ENCODE results near the gene USP21. TPM values are rescaled to one million over a fixed set of nuclear protein-coding genes. Genes with fewer than 3 reads are reported as not detected.

USP21 gene
- total and polyA plus RNA-seq, 2 of the 13 experiments (the other 11 are each of a cell fraction or from before 2014, with no cell fraction given) = 10.1 to 33.1 TPM

DNA sequence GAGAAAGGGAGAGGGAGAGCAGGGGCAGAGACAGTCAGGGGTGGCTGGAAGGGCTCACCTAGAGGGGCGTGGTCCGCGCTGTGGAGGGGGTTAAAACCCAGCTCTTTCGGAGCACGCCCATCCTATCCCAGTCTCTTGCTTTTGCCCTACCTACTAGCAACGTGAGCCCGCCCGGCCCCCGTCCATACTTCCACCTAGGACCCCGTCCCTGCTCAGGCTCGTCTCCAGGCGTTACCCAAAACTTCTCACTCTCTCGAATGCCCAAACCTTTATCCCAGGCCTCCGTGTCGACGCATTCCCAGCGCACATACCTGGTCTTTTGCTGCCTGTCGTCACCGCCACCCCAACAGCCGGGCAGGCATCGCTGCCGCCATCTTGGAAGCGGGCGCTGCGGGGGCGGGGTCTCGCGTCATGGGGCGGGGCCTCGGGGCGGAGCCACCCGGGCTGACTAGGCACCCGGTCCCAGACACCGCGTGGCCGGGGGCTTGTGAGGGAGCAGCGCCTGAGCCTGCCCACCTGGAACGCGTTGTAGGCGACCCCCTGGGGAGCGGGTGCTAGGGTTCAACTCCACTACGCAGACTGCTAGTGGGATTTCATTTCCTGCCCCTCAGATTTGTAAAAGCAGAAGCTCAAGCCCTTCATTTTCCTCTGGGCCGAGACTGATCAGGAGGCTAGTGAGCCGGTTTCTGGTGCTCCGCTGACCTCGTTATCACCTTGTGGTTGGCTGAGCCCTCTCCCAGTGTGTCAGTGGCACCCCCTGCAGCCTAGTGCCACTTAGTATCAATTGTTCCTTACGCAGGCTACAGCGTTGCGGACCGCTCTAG, 18.0 kb downstream of the USP21 start, which contains the start of gene B4GALT3 (continued):
- TF ChIP-seq ZNF782 (CRISPR knock-in tag; IDR thresholded peaks at IDR 0.05; ENCODE audit: borderline replicate concordance) = peak; percentile 87; the same call in 1 of the 2 replicates
- TF ChIP-seq ZNF253 (CRISPR knock-in tag; IDR thresholded peaks at IDR 0.05; ENCODE audit: borderline replicate concordance) = 0 out of 2 replicates have a peak, but pooled peaks have one; percentile 42
- TF ChIP-seq ZNF619 (CRISPR knock-in tag; IDR thresholded peaks at IDR 0.05) = no peak
- TF ChIP-seq REXO4 (CRISPR knock-in tag; IDR thresholded peaks at IDR 0.05; ENCODE audit: borderline replicate concordance) = no peak
- peak; percentile 75 for TF ChIP-seq MED8 (CRISPR knock-in tag; IDR thresholded peaks at IDR 0.05; ENCODE audit: insufficient replicate concordance)
- TF ChIP-seq, protein P1, sequence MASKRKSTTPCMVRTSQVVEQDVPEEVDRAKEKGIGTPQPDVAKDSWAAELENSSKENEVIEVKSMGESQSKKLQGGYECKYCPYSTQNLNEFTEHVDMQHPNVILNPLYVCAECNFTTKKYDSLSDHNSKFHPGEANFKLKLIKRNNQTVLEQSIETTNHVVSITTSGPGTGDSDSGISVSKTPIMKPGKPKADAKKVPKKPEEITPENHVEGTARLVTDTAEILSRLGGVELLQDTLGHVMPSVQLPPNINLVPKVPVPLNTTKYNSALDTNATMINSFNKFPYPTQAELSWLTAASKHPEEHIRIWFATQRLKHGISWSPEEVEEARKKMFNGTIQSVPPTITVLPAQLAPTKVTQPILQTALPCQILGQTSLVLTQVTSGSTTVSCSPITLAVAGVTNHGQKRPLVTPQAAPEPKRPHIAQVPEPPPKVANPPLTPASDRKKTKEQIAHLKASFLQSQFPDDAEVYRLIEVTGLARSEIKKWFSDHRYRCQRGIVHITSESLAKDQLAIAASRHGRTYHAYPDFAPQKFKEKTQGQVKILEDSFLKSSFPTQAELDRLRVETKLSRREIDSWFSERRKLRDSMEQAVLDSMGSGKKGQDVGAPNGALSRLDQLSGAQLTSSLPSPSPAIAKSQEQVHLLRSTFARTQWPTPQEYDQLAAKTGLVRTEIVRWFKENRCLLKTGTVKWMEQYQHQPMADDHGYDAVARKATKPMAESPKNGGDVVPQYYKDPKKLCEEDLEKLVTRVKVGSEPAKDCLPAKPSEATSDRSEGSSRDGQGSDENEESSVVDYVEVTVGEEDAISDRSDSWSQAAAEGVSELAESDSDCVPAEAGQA (IDR thresholded peaks at IDR 0.05; ENCODE audit: low read depth) = peak; percentile 91
- TF ChIP-seq, protein P1 (CRISPR knock-in tag; IDR thresholded peaks at IDR 0.05; ENCODE audit: borderline replicate concordance) = no peak
- TF ChIP-seq HMG20A (CRISPR knock-in tag; IDR thresholded peaks at IDR 0.05; ENCODE audit: borderline replicate concordance) = no peak
- TF ChIP-seq PITX1 (CRISPR knock-in tag; IDR thresholded peaks at IDR 0.05) = peak; percentile 62
- no peak for TF ChIP-seq PTBP1 (IDR thresholded peaks at IDR 0.05; ENCODE audit: low read depth, low read length, poor library complexity, severe bottlenecking)
- TF ChIP-seq EHMT2 (IDR thresholded peaks at IDR 0.05; ENCODE audit: borderline replicate concordance, low read depth, low read length) = no peak
- TF ChIP-seq SSRP1 (CRISPR knock-in tag; IDR thresholded peaks at IDR 0.05) = 0 out of 2 replicates have a peak, but pooled peaks have one; percentile 55
- 0 out of 2 replicates have a peak, but pooled peaks have one; percentile 28 for TF ChIP-seq MTA1 (CRISPR knock-in tag; IDR thresholded peaks at IDR 0.05; ENCODE audit: borderline replicate concordance)
- peak; percentile 90 for TF ChIP-seq HDAC1 (CRISPR knock-in tag; IDR thresholded peaks at IDR 0.05)
- TF ChIP-seq ZBTB1 (CRISPR knock-in tag; IDR thresholded peaks at IDR 0.05; ENCODE audit: borderline replicate concordance) = no peak
- TF ChIP-seq ZFP1 (CRISPR knock-in tag; IDR thresholded peaks at IDR 0.05) = no peak
- no peak for TF ChIP-seq SMARCE1 (IDR thresholded peaks at IDR 0.05; ENCODE audit: borderline replicate concordance)
- no peak for TF ChIP-seq MAF1 (CRISPR knock-in tag; IDR thresholded peaks at IDR 0.05; ENCODE audit: borderline replicate concordance)
- TF ChIP-seq ZNF614 (CRISPR knock-in tag; IDR thresholded peaks at IDR 0.05; ENCODE audit: borderline replicate concordance) = 0 out of 2 replicates have a peak, but pooled peaks have one; percentile 57
